ENCODE results near the gene ATL1.

DNA sequence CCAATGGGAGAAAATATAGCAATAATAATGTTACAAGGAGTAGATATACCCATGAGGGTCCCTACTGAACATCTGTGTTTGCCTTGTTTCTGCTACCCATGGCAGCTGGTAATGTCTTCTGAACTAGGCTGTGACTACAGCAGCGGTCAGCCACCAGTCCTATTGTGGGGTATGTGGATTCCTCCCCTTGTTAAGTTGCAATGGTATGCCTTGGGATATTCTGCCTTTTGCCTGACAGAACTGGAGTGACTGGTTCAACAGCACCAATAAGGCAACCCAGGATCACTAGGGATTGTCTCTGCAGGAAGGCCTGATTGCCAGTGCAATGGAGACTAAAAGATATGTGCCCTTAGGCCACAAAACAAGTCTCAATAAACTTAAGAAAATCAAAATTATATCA, 9.7 kb upstream of the ATL1 start:
- TF ChIP-seq EZH2 (IDR thresholded peaks at IDR 0.05; ENCODE audit: borderline replicate concordance, low read length) = no peak
- TF ChIP-seq, protein P1, sequence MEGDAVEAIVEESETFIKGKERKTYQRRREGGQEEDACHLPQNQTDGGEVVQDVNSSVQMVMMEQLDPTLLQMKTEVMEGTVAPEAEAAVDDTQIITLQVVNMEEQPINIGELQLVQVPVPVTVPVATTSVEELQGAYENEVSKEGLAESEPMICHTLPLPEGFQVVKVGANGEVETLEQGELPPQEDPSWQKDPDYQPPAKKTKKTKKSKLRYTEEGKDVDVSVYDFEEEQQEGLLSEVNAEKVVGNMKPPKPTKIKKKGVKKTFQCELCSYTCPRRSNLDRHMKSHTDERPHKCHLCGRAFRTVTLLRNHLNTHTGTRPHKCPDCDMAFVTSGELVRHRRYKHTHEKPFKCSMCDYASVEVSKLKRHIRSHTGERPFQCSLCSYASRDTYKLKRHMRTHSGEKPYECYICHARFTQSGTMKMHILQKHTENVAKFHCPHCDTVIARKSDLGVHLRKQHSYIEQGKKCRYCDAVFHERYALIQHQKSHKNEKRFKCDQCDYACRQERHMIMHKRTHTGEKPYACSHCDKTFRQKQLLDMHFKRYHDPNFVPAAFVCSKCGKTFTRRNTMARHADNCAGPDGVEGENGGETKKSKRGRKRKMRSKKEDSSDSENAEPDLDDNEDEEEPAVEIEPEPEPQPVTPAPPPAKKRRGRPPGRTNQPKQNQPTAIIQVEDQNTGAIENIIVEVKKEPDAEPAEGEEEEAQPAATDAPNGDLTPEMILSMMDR (conservative IDR thresholded peaks at IDR 0.05 in 1 of 2, IDR thresholded peaks at IDR 0.05 in 1 of 2; ENCODE audit: extremely low read depth in 1 of 2, insufficient read depth in 1 of 2, low read depth in 1 of 2, low read length in 2 of 2) = no peak

Measured in mammary epithelial cell (primary cell).